GM12875 (cell line): Measurements from ENCODE around the gene MRGPRG.

ENCODE experiments used
- H3K4me3 ChIP-seq: one replicate; pipeline ENCODE4 v1.5.1; 2011; ENCODE audit warnings: low read depth, low read length, control low read depth
- TF ChIP-seq, protein P1 (sequence below): IDR thresholded peaks from 2 replicates; pipeline ENCODE4 v1.5.1; 2011; ENCODE audit warnings: low read depth, mild to moderate bottlenecking, control low read depth, inconsistent platforms, low read length, moderate library complexity, borderline replicate concordance; ENCODE audit not compliant: insufficient read depth

MRGPRG gene

DNA sequence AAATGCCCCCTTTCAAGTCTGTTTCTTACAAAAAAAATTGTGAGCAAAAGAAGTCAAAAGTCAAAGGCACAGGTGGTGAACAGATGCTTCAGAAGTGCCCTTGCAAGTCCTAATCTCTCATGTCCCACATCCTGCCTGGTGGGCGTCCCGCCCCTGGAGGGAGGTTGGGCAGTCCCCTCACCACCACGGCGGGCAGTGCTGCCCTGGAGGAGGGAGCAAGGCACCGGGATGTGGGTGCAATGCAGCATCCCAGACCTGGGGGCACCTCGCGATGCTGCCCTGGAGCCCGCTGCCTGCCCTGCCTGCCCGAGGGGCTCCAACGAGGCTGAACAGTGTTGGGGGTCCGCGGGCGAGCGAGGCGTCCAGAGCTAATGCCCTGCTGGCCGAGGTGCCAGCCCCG, 15.9 kb downstream of the MRGPRG start:
- TF ChIP-seq, protein P1, sequence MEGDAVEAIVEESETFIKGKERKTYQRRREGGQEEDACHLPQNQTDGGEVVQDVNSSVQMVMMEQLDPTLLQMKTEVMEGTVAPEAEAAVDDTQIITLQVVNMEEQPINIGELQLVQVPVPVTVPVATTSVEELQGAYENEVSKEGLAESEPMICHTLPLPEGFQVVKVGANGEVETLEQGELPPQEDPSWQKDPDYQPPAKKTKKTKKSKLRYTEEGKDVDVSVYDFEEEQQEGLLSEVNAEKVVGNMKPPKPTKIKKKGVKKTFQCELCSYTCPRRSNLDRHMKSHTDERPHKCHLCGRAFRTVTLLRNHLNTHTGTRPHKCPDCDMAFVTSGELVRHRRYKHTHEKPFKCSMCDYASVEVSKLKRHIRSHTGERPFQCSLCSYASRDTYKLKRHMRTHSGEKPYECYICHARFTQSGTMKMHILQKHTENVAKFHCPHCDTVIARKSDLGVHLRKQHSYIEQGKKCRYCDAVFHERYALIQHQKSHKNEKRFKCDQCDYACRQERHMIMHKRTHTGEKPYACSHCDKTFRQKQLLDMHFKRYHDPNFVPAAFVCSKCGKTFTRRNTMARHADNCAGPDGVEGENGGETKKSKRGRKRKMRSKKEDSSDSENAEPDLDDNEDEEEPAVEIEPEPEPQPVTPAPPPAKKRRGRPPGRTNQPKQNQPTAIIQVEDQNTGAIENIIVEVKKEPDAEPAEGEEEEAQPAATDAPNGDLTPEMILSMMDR, result no peak

DNA sequence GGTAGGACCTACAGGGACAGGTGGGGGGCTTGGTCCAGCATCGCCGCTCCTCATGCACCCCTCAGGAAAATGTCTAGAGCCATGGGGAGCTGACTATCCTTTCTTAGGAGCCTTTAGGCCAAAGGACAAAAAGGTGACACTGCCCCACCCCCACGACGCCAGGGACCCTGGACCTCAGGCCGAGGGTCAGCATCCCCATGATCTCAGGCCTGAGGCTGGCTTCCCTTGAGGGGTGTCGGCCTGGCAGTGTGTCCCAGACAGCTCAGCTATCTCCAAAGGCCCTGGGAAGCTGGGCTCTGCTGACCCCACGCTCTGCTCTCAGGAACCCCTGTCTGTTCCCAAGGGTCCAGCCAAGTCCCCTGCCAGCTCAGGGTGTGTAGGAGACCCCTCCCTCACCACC, 16.3 kb downstream of the MRGPRG start:
- TF ChIP-seq, protein P1, result no peak
- H3K4me3 ChIP-seq, result no peak overlapping the region

More for the DNA sequence above, 15.9 kb downstream of the MRGPRG start:
- H3K4me3 ChIP-seq, result no peak overlapping the region

GRCh38 chr11:3201677-3202181, 16.9 kb downstream of the MRGPRG start:
- TF ChIP-seq, protein P1, result no peak
- H3K4me3 ChIP-seq, result no peak overlapping the region

DNA sequence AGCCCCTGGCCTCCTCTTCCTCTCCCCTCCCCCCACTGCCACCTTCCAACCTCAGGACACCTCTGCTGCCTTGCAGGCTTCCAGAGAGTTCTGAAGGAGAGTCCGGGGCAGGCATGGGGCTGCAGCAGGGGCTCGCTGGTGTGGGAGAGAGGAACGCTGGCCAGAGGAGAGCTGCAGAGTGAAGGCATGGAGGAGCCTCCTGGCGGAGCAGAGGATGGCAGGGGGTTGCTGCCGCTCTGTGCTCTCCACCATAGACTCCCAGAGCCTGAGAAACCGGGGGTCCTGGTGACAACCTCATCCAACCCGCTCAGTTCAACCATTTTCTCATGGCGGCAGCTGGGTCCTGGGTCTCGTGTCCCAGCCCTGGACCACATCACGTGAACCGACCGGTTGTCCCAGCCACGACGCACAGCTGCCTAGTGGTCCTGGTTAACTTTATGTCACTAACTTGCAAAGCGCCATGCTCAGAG, 17.5 kb downstream of the MRGPRG start:
- H3K4me3 ChIP-seq, result no peak overlapping the region
- TF ChIP-seq, protein P1, result no peak

- no peak overlapping the region for H3K4me3 ChIP-seq
- TF ChIP-seq, protein P1, result no peak
Observed at GRCh38 chr11:3200388-3201111, 18.1 kb downstream of the MRGPRG start.

- TF ChIP-seq, protein P1, result no peak
- no peak overlapping the region for H3K4me3 ChIP-seq
Observed at GRCh38 chr11:3199537-3200295, 18.9 kb downstream of the MRGPRG start.
